Measurements from ENCODE around the gene TAOK1.
A peak's percentile ranks its signal among the peaks of the same experiment; 100 is the strongest.

TAOK1 gene

GRCh38 chr17:29412780-29413565 lies 22.8 kb downstream of the TAOK1 start:
- Histone ChIP-seq H3K4me3 (ENCODE audit: low read depth, low read length) (no peak overlapping the region), H3K27me3 (ENCODE audit: insufficient read depth, low read depth, severe bottlenecking) (no peaks in the 10 kb centered on the region), H3K9me3 (ENCODE audit: severe bottlenecking) (no peaks in the 10 kb centered on the region), H3K36me3 (peaks cover 17% of the 10 kb centered on the region), H3K27ac (no peak overlapping the region)
- no peak for TF ChIP-seq CTCF (IDR thresholded peaks at IDR 0.05; ENCODE audit: low read depth, low read length)
- no peak for DNase-seq

- peak overlapping the region; percentile 26 for H3K27ac ChIP-seq
- no peak for TF ChIP-seq CTCF (IDR thresholded peaks at IDR 0.05; ENCODE audit: low read depth, low read length)
- peaks cover 6% of the 10 kb centered on the region for H3K36me3 ChIP-seq
Observed at GRCh38 chr17:29420128-29420527, 30.0 kb downstream of the TAOK1 start.

DNA sequence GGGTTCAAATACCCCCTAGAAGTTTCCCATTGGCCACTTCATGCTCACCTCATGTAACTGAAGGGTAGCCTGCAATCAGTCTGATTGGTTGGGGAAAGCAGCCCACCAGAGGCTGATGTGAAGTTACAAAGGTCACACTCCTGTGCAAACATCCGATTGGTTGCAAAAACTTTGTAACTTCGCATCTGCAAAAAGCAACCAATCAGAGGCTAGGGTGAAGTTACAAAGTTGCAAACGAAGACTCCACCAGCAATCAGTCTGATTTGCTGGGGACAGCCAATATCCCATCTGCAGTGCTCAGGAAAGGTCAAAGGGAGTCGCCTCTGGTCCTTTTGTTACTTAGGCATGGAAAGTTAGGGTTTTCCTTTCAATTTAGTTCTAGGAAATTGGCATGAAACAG lies 40.1 kb downstream of the TAOK1 start:
- no peak for TF ChIP-seq CTCF (IDR thresholded peaks at IDR 0.05; ENCODE audit: low read depth, low read length)
- DNase-seq, result no peak
- no peak overlapping the region for H3K4me3 ChIP-seq (ENCODE audit: low read depth, low read length)
- no peaks in the 10 kb centered on the region for H3K9me3 ChIP-seq (ENCODE audit: severe bottlenecking)
- no peaks in the 10 kb centered on the region for H3K27me3 ChIP-seq (ENCODE audit: insufficient read depth, low read depth, severe bottlenecking)
- no peaks in the 10 kb centered on the region; the same call in 1 of the 2 replicates for H3K36me3 ChIP-seq
- no peak overlapping the region for H3K27ac ChIP-seq

More at GRCh38 chr17:29420128-29420527, 30.0 kb downstream of the TAOK1 start:
- Histone ChIP-seq H3K9me3 (ENCODE audit: severe bottlenecking) (no peaks in the 10 kb centered on the region), H3K27me3 (ENCODE audit: insufficient read depth, low read depth, severe bottlenecking) (no peaks in the 10 kb centered on the region), H3K4me3 (ENCODE audit: low read depth, low read length) (no peak overlapping the region)
- DNase-seq, result no peak

DNA sequence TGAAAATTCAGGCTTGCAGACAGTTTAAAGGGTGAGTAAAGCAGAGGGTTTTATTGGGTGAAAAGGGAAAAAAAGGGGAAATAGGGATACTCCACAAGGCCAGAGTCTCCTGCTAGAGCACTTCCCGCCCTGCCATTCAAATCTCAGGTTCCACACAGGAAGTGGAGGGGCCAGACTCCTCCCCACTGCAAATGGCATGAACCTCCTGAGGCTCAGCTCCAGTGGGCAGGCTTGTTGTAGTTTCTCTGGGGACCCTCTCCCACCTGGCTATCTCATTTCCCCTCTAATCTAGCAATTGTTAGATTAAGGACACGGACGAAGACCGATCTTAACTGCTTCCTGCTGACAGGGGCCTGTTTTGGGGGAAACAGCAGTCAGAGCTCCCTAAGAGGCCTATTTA lies 43.4 kb downstream of the TAOK1 start:
- no peaks in the 10 kb centered on the region for H3K27me3 ChIP-seq (ENCODE audit: insufficient read depth, low read depth, severe bottlenecking)
- no peak overlapping the region for H3K27ac ChIP-seq
- H3K4me3 ChIP-seq (ENCODE audit: low read depth, low read length), result no peak overlapping the region
- TF ChIP-seq CTCF (IDR thresholded peaks at IDR 0.05; ENCODE audit: low read depth, low read length), result no peak
- H3K36me3 ChIP-seq, result 0 out of 2 replicates have a peak, but pooled peaks cover 4% of the 10 kb centered on the region
- no peak for DNase-seq
- no peaks in the 10 kb centered on the region for H3K9me3 ChIP-seq (ENCODE audit: severe bottlenecking)

DNA sequence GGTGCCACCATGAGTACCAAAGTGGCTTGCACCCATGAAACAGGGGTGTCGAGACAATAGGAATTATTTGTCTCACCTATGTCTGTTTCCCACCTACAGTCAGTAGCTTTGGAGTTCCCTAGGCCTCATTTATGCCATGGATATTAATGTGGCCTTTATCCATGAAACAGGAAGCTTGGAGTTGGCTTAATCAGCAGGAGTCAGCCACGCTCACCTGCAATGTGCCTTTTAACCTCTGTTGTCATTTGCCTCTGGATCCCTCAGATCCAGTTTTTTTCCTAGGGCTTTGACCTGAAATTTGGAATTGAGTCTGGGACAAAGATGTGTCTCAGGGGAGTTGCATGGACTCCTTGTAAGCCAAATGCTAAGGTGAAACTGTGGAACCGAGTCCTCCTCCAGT lies 44.4 kb downstream of the TAOK1 start:
- no peak overlapping the region for H3K4me3 ChIP-seq (ENCODE audit: low read depth, low read length)
- no peak overlapping the region for H3K27ac ChIP-seq
- H3K27me3 ChIP-seq (ENCODE audit: insufficient read depth, low read depth, severe bottlenecking), result no peaks in the 10 kb centered on the region
- no peaks in the 10 kb centered on the region for H3K9me3 ChIP-seq (ENCODE audit: severe bottlenecking)
- H3K36me3 ChIP-seq, result 0 out of 2 replicates have a peak, but pooled peaks cover 4% of the 10 kb centered on the region
- DNase-seq, result no peak
- no peak for TF ChIP-seq CTCF (IDR thresholded peaks at IDR 0.05; ENCODE audit: low read depth, low read length)

GRCh38 chr17:29442451-29442850 lies 52.3 kb downstream of the TAOK1 start:
- TF ChIP-seq CTCF (IDR thresholded peaks at IDR 0.05; ENCODE audit: low read depth, low read length), result no peak
- no peak for DNase-seq
- Histone ChIP-seq H3K36me3 (peaks cover 5% of the 10 kb centered on the region), H3K27ac (no peak overlapping the region), H3K9me3 (ENCODE audit: severe bottlenecking) (no peaks in the 10 kb centered on the region), H3K4me3 (ENCODE audit: low read depth, low read length) (no peak overlapping the region), H3K27me3 (ENCODE audit: insufficient read depth, low read depth, severe bottlenecking) (no peaks in the 10 kb centered on the region)

Measured in WERI-Rb-1 (cell line).